Adipocyte (in vitro differentiated cells): ENCODE data around the gene SNCG.
"Not testable (repeated sequence)": the region's sequence is repeated elsewhere in the genome, so short reads cannot be mapped to it uniquely, and the experiment has no call there.

Experiments
- DNase-seq: peaks from one replicate; pipeline ENCODE4 v3.0.0-alpha.2; 2015; ENCODE audit warnings: low read depth
- H3K27me3 ChIP-seq: replicated peaks from 2 replicates; pipeline ENCODE4 v1.7.0; 2013; ENCODE audit warnings: mild to moderate bottlenecking, low read length, moderate library complexity; ENCODE audit not compliant: control insufficient read depth, insufficient read depth
- H3K36me3 ChIP-seq: 2 replicates; pipeline ENCODE4 v1.7.0; 2013; ENCODE audit warnings: low read length, mild to moderate bottlenecking, moderate library complexity; ENCODE audit not compliant: control insufficient read depth, insufficient read depth, severe bottlenecking
- H3K4me1 ChIP-seq: 2 replicates; pipeline ENCODE4 v1.7.0; 2013; ENCODE audit warnings: mild to moderate bottlenecking, low read length, moderate library complexity; ENCODE audit not compliant: control insufficient read depth, insufficient read depth
- H3K4me3 ChIP-seq: 2 replicates; pipeline ENCODE4 v1.7.0; 2013; ENCODE audit warnings: mild to moderate bottlenecking, low read length, moderate library complexity
- H3K9ac ChIP-seq: 2 replicates; pipeline ENCODE4 v1.7.0; 2013; ENCODE audit warnings: mild to moderate bottlenecking, low read length, moderate library complexity
- H3K9me3 ChIP-seq: 2 replicates; pipeline ENCODE4 v1.7.0; 2013; ENCODE audit warnings: mild to moderate bottlenecking, low read length, moderate library complexity; ENCODE audit not compliant: control insufficient read depth

The SNCG gene

DNA sequence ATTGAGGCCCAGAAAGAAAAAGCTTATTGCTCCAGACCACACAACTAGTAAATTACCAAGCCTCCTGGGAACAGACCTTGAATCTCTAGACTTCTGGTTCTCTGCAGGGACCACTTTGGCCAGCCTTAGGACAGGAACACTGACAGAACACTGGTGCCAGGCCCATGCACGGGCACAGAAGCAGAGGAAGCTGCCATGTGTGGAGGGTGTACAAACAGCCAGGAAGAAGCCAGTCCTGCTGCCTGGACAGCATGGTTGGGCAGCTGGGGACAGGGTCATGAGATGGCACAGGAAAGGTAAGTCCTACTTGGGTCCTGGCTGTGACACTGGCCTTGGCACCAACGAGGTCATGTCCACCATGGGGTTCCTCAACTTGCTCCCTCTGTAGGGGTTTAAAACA, 20.1 kb upstream of the SNCG start:
- Histone ChIP-seq H3K36me3 (no peaks in the 10 kb centered on the region), H3K4me1 (peaks cover 23% of the 10 kb centered on the region), H3K9ac (no peak overlapping the region), H3K27me3 (no peaks in the 10 kb centered on the region), H3K4me3 (no peak overlapping the region), H3K9me3 (no peaks in the 10 kb centered on the region)
- no peak for DNase-seq

DNA sequence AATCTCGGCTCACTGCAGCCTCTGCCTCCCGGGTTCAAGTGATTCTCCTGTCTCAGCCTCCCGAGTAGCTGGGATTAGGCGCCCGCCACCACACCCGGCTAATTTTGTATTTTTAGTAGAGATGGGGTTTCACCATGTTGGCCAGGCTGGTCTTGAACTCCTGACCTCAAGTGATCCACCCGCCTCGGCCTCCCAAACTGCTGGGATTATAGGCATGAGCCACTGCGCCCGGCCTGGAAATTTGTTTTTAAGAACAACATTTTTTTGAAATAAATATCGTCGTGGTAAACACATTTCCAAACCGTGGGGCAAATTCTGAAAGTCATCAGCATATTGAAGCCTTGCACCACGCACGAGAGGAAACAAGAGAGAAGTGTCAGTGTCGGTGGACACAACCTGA, 18.3 kb upstream of the SNCG start:
- not testable (repeated sequence) for H3K9me3 ChIP-seq, DNase-seq, H3K4me3 ChIP-seq, H3K27me3 ChIP-seq, H3K36me3 ChIP-seq, H3K9ac ChIP-seq
- peaks cover 21% of the 10 kb centered on the region for H3K4me1 ChIP-seq

DNA sequence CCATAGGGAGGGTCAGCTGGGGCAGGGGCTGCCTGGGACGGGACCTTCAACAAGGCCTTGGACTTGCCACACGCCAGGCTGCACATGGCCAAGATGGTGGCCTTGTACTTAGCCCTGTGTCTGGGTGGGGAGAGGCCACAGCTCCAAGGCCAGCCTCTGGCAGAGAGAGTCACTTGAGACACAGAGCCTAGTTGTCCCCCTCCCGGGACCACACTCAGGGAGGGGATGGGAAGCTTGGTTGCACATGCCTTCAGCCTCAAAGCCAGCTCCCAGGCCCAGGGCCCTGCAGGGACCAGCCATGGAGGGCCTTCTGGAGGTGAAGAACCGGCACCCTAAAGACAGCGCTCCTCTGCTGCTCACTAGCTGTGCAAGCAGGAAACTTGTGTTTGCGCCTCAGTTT, 17.7 kb upstream of the SNCG start:
- Histone ChIP-seq H3K36me3 (no peaks in the 10 kb centered on the region), H3K4me3 (no peak overlapping the region), H3K9ac (no peak overlapping the region), H3K27me3 (no peaks in the 10 kb centered on the region), H3K9me3 (no peaks in the 10 kb centered on the region), H3K4me1 (peaks cover 27% of the 10 kb centered on the region)
- DNase-seq, result no peak

DNA sequence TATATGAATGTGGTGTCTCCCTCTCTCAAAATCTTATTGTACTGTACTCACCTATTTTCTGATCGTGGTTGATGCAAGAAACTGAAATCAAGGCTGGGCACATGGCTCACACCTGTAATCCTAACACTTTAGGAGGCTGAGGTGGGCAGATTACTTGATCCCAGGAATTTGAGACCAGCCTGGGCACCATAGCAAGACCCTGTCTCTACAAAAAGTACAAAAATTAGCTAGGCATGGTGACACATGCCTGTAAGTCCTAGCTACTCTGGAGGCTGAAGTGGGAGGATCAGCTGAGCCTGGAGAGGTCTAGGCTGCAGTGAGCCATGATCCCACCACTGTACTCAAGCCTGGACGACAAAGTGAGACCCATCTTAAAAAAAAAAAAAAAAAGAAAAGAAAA, 17.0 kb upstream of the SNCG start:
- H3K9ac ChIP-seq, result no peak overlapping the region

DNA sequence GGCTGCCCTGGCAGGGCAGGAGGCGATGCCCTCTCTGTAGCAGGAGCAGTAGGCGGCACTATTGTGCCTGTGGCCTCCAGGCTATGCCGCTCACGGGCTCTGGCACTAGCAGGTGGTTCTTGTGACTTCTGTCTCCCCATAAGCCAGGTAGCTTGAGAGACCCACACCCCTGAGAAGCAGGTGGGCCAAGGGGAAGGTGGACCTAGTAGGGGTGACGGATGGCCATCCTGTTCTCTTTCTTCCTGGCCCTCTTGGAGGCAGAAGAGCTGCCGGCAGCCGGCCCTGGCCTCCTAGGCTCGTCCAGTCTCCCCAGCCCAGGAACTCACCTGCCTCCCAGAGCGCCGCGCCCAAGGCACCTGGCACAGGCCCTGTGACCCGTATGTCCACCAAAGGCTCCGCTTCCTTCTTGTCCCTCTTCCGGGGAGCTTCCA, 16.4 kb upstream of the SNCG start:
- Histone ChIP-seq H3K27me3 (no peaks in the 10 kb centered on the region), H3K9ac (no peak overlapping the region), H3K36me3 (no peaks in the 10 kb centered on the region), H3K4me3 (no peak overlapping the region), H3K4me1 (peaks cover 29% of the 10 kb centered on the region), H3K9me3 (no peaks in the 10 kb centered on the region)
- DNase-seq, result no peak

More for the DNA sequence above, 17.0 kb upstream of the SNCG start:
- Histone ChIP-seq H3K4me3 (no peak overlapping the region), H3K27me3 (no peaks in the 10 kb centered on the region), H3K4me1 (peaks cover 32% of the 10 kb centered on the region), H3K9me3 (no peaks in the 10 kb centered on the region), H3K36me3 (no peaks in the 10 kb centered on the region)
- DNase-seq, result no peak

DNA sequence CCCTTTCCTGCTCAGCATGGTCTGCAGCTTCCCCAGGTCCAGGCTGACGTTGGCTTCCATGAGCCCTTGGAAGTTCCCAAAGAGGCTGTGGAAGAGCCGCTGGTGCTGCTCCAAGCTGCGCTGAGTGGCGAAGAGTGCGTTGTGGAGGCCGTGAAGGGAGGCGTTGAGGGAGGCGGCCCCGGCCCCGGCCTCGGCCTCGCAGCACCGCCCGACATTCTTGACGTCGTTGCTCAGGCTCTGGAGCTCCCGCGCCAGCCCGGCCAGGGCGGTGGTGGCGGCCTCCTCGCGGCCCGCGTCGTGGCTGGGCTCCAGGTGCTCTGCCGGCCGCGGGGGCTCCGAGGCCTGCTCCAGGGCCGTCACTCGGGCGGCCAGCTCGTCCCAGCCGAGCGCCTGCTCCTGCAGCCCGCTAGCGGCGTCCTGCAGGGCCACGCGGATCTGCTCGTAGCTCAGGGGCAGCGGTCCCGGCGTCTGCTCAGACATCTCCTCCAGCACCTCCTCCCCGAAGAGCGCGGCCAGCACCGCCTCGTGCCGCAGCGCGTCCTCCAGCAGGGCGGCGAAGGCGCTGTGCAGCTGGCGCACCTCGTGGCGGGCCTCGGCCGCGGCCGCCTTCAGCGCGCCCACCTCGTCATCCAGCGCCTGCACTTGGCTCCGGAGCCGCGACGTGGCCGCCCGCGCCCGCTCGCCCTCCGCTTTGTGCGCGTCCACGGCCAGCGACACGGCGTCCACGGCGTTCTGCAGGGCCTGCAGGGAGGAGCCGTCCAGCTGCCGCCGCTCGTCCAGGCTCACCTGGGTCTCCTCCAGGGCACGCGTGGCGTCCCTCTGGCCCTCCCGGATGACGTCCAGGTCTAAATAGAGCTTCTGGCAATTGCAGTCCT, 15.7 kb upstream of the SNCG start:
- no peak for DNase-seq
- Histone ChIP-seq H3K9ac (no peak overlapping the region), H3K36me3 (no peaks in the 10 kb centered on the region), H3K9me3 (no peaks in the 10 kb centered on the region), H3K27me3 (no peaks in the 10 kb centered on the region), H3K4me1 (peaks cover 22% of the 10 kb centered on the region), H3K4me3 (no peak overlapping the region)

DNA sequence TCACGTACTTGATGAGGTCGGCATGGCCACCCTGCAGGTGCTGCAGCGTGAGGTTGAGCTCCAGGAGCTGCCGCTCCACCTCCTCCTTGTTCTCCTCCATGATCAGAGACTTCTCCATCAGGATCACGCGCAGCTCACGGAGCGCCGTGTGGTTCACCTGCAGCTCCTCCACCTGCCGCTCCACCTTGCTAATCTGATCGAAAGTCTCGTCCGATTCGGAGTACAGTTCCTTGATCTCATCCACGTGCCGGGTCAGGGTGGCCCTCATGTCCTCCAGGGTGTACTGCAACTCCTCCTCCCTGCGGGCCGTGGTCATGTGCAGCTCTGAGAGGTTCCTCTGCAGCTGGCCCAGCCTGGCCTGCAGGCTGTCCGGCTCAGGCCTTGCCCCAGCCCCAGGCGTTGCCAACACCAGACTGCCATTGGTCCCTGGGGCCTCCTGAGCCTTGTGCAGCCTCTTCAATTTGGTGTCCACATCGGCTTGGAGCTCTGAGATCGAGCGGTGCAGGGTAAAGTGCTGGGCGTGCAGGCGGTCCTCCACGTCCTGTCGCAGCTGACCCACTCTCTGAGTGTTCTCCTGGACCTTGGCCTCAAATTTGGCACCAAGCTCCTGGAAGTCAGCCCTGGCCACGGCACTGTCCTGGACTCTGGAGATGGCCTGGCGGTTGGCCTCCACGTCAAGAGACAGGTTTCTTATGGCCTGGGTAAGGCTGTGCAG, 14.9 kb upstream of the SNCG start:
- no peak overlapping the region for H3K4me3 ChIP-seq
- no peaks in the 10 kb centered on the region for H3K36me3 ChIP-seq
- no peak for DNase-seq
- peaks cover 22% of the 10 kb centered on the region for H3K4me1 ChIP-seq
- no peak overlapping the region for H3K9ac ChIP-seq
- no peaks in the 10 kb centered on the region for H3K9me3 ChIP-seq
- no peaks in the 10 kb centered on the region for H3K27me3 ChIP-seq

DNA sequence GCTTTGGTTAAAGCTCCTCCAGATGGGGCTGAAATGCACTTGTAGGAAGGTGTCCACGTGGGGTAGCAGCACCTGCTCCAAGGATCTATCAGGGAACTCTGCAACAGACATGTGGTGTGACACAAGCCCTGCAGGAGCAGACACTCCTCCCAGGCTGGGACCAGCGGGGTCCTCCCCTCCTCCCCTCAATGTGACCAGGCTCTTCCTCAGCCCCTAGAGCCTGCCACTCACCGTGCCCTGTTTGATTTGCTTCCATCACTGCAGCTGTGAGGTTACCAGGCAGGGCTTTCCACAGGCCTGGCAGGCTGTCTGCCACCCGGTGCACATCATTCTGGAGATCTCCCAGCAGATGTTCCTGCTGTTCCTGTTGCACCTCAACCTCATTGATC, 14.4 kb upstream of the SNCG start:
- peaks cover 22% of the 10 kb centered on the region for H3K4me1 ChIP-seq
- H3K9me3 ChIP-seq, result no peaks in the 10 kb centered on the region
- H3K36me3 ChIP-seq, result no peaks in the 10 kb centered on the region
- no peak for DNase-seq
- H3K9ac ChIP-seq, result no peak overlapping the region
- no peak overlapping the region for H3K4me3 ChIP-seq
- H3K27me3 ChIP-seq, result no peaks in the 10 kb centered on the region

DNA sequence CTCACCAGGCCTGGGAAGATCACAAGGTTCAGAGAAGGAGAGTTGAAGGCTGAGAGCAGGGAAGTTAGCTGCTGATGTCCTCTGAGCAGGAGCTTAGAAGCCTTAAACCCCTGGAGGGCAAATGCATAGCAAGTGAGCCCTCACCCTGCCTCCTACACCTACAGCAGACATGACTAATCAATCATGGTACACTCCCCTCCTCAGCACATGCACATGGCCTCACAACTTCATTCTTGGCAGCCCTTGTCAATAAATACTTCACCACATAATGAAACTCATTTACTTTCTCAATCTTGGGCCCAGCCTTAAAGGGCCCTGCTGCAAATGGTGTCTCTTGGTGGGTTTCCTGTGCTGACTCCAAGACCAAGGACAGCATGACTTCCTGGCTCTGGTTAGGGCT, 13.9 kb upstream of the SNCG start:
- H3K27me3 ChIP-seq, result no peaks in the 10 kb centered on the region
- H3K9me3 ChIP-seq, result no peaks in the 10 kb centered on the region
- H3K9ac ChIP-seq, result peak overlapping the region; percentile 53
- peaks cover 22% of the 10 kb centered on the region for H3K4me1 ChIP-seq
- DNase-seq, result no peak
- peak overlapping the region; percentile 5 for H3K4me3 ChIP-seq
- no peaks in the 10 kb centered on the region for H3K36me3 ChIP-seq

DNA sequence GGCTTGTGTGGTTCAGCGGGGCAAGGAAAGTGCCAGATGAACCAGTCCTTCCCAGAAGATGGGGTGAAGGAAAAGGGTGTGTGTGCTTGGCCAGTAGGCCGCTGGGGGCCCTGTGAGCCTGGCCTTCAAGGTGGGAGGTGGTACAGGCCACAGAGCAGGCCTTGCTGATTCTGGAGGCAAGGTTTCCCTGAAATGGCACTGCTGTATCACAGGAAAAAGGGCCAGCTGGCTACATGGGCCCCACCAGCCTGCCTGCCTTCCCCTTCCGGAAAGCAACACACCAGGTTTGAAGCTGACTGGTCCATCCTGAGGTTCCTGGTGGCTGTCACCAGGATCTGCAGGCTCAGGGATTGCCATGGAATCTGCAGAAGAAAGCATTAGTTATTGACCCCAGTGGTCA, 13.5 kb upstream of the SNCG start:
- no peaks in the 10 kb centered on the region for H3K27me3 ChIP-seq
- no peaks in the 10 kb centered on the region for H3K9me3 ChIP-seq
- H3K4me3 ChIP-seq, result peak overlapping the region; percentile 5
- H3K9ac ChIP-seq, result peak overlapping the region; percentile 53
- no peak for DNase-seq
- peaks cover 22% of the 10 kb centered on the region for H3K4me1 ChIP-seq
- no peaks in the 10 kb centered on the region for H3K36me3 ChIP-seq

DNA sequence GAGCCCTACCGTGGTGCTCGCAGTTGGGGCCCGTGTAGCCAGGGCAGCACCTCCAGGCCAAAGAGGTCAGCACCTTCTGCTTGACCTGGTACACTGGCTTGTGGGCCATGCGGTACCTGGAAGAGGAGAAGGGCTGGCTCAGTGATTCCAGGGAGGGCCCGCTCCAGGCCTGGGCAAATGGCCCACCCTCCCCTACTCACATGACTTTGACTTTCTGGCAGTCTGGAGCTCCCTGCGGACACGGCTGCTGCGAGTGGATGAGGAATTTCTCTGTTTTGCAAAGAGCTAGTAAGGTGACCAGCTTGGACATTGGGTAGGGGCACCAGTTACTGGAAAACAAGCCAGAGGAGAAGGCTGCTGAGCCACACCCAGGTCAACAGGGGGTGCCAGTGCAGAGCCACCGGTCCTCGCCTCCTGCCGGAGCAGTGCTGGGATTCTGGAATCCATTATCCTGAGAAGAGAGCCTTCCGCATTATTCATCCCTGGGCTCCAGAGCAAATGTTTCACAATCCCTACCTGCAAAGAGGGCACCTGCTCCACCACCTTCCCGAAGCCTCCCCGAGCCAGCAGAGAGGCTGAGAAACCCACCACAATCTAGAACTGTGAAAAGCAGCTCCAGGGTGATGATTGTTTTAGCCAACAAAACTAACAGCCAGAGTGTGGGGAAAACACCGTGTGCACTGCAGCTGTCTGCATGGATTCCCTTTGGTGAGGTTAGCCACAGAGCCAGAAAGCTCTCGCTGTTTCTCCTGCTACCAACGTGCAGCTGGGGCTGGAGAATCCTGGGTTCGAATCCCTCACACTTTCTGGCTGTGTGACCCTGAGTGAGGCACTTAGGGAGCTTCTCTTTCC, 12.8 kb upstream of the SNCG start:
- Histone ChIP-seq H3K9ac (peak overlapping the region; percentile 53), H3K27me3 (no peaks in the 10 kb centered on the region), H3K36me3 (no peaks in the 10 kb centered on the region), H3K4me1 (peaks cover 22% of the 10 kb centered on the region), H3K4me3 (peak overlapping the region; percentile 5), H3K9me3 (no peaks in the 10 kb centered on the region)
- DNase-seq, result no peak
